Hepatocyte (in vitro differentiated cells): Measurements from ENCODE around the gene TEC. TPM values are rescaled to one million over a fixed set of nuclear protein-coding genes. Genes with fewer than 3 reads are reported as not detected.

Source experiments
- DNase-seq: peaks from one replicate; pipeline ENCODE4 v3.0.0-alpha.2; 2016; ENCODE audit warnings: low spot score
- H2AFZ ChIP-seq: fragments of 200-600 bp; sonication (generic); 2 replicates; pipeline ENCODE4 v1.6.0; 2016; ENCODE audit warnings: antibody characterized with exemption, mild to moderate bottlenecking
- H3K27ac ChIP-seq: fragments of 200-600 bp; sonication (generic); 2 replicates; pipeline ENCODE4 v1.5.1; 2016; ENCODE audit warnings: mild to moderate bottlenecking
- H3K27me3 ChIP-seq: fragments of 200-600 bp; sonication (generic); 2 replicates; pipeline ENCODE4 v1.6.1; 2016
- H3K36me3 ChIP-seq: fragments of 200-600 bp; sonication (generic); replicated peaks from 2 replicates; pipeline ENCODE4 v1.5.1; 2016; ENCODE audit warnings: low read depth; ENCODE audit not compliant: insufficient read depth
- H3K4me1 ChIP-seq: fragments of 200-600 bp; sonication (generic); 2 replicates; pipeline ENCODE4 v1.5.1; 2016; ENCODE audit warnings: mild to moderate bottlenecking, moderate library complexity; ENCODE audit not compliant: insufficient read depth
- H3K4me2 ChIP-seq: fragments of 200-600 bp; sonication (generic); 2 replicates; pipeline ENCODE4 v1.6.0; 2016
- H3K4me3 ChIP-seq: fragments of 200-600 bp; sonication (generic); 2 replicates; pipeline ENCODE4 v1.5.1; 2016; ENCODE audit warnings: mild to moderate bottlenecking
- H3K79me2 ChIP-seq: fragments of 200-600 bp; sonication (generic); 2 replicates; pipeline ENCODE4 v1.6.0; 2017; ENCODE audit warnings: mild to moderate bottlenecking
- H3K9me2 ChIP-seq: fragments of 200-600 bp; sonication (generic); replicated peaks from 2 replicates; pipeline ENCODE4 v1.6.0; 2017; ENCODE audit warnings: mild to moderate bottlenecking; ENCODE audit not compliant: insufficient read depth
- H3K9me3 ChIP-seq: fragments of 200-600 bp; sonication (generic); 2 replicates; pipeline ENCODE4 v1.5.1; 2016; ENCODE audit warnings: low read depth, mild to moderate bottlenecking
- H4K20me1 ChIP-seq: fragments of 200-600 bp; sonication (generic); 2 replicates; pipeline ENCODE4 v1.6.0; 2016; ENCODE audit warnings: mild to moderate bottlenecking; ENCODE audit not compliant: insufficient read depth, poor library complexity, severe bottlenecking
- EZH2 ChIP-seq: fragments of 200-600 bp; sonication (generic); IDR thresholded peaks from 2 replicates; pipeline ENCODE4 v1.6.1; 2016; ENCODE audit warnings: antibody characterized with exemption, mild to moderate bottlenecking, borderline replicate concordance
- EZH2phosphoT487 ChIP-seq: fragments of 200-600 bp; sonication (generic); IDR thresholded peaks from one replicate; pipeline ENCODE4 v1.6.1; 2018; ENCODE audit warnings: antibody characterized with exemption, mild to moderate bottlenecking, low read depth, moderate library complexity; ENCODE audit not compliant: unreplicated experiment, severe bottlenecking
- WGBS: methylation state at CpG from one replicate; pipeline ENCODE4 v1.1.6; 2016; ENCODE audit warnings: low lambda C conversion rate; ENCODE audit errors: missing lambda C conversion rate; 5-methylcytosine and 5-hydroxymethylcytosine counted together
- polyA plus RNA-seq: library from polyadenylated mRNA; unstranded; fragments of >200 nt; fragmentation: Nextera tagmentation; extraction: Ambion mirVana; gene quantifications from 2 replicates; pipeline ENCODE4 v1.2.1, GENCODE V29; 2016
- total RNA-seq: library from RNA; depleted of rRNA; stranded (reverse); fragments of >200 nt; gene quantifications from 2 replicates; pipeline ENCODE4 v1.2.3, GENCODE V29; 2014
- TF ChIP-seq, protein P1 (sequence below): fragments of 200-600 bp; sonication (generic); IDR thresholded peaks from 2 replicates; pipeline ENCODE4 v1.5.1; 2016; ENCODE audit warnings: antibody characterized with exemption, mild to moderate bottlenecking; ENCODE audit not compliant: poor library complexity

TEC gene
- total and polyA plus RNA-seq, 2 experiments from 2014 or later, result 1.3 to 2.1 TPM

DNA sequence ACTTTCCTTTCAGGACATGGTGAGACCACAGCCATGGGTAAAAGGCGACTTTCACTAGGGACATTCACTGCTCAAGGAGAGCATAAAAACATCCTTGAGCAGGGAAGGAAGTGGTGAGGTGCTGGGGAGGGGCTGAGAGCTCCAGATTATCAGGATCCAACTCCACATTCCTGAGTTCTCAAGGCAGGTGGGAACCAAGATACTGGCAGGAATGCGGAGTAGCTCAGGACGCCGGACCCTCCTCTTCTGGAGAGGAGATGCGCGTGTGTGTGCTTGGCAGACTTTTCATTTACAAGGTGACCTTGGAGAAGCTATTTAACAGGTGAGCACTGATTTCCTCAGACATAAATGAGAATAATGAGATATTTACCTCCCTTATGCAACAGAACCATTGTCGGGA, 94.3 kb downstream of the TEC start:
- Histone ChIP-seq H3K4me2 (no peak overlapping the region), H2AFZ (no peak overlapping the region), H4K20me1 (no peaks in the 10 kb centered on the region), H3K79me2 (no peaks in the 10 kb centered on the region), H3K4me1 (no peaks in the 10 kb centered on the region), H3K9me3 (no peaks in the 10 kb centered on the region), H3K4me3 (no peak overlapping the region), H3K27me3 (no peaks in the 10 kb centered on the region), H3K27ac (no peak overlapping the region), H3K36me3 (no peaks in the 10 kb centered on the region), H3K9me2 (no peaks in the 10 kb centered on the region)
- no peak for DNase-seq
- 79% methylated on average over 7 of the region's 7 CpGs for WGBS
- TF ChIP-seq, protein P1, sequence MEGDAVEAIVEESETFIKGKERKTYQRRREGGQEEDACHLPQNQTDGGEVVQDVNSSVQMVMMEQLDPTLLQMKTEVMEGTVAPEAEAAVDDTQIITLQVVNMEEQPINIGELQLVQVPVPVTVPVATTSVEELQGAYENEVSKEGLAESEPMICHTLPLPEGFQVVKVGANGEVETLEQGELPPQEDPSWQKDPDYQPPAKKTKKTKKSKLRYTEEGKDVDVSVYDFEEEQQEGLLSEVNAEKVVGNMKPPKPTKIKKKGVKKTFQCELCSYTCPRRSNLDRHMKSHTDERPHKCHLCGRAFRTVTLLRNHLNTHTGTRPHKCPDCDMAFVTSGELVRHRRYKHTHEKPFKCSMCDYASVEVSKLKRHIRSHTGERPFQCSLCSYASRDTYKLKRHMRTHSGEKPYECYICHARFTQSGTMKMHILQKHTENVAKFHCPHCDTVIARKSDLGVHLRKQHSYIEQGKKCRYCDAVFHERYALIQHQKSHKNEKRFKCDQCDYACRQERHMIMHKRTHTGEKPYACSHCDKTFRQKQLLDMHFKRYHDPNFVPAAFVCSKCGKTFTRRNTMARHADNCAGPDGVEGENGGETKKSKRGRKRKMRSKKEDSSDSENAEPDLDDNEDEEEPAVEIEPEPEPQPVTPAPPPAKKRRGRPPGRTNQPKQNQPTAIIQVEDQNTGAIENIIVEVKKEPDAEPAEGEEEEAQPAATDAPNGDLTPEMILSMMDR, result no peak
- TF ChIP-seq EZH2phosphoT487 (no peak), EZH2 (no peak)

DNA sequence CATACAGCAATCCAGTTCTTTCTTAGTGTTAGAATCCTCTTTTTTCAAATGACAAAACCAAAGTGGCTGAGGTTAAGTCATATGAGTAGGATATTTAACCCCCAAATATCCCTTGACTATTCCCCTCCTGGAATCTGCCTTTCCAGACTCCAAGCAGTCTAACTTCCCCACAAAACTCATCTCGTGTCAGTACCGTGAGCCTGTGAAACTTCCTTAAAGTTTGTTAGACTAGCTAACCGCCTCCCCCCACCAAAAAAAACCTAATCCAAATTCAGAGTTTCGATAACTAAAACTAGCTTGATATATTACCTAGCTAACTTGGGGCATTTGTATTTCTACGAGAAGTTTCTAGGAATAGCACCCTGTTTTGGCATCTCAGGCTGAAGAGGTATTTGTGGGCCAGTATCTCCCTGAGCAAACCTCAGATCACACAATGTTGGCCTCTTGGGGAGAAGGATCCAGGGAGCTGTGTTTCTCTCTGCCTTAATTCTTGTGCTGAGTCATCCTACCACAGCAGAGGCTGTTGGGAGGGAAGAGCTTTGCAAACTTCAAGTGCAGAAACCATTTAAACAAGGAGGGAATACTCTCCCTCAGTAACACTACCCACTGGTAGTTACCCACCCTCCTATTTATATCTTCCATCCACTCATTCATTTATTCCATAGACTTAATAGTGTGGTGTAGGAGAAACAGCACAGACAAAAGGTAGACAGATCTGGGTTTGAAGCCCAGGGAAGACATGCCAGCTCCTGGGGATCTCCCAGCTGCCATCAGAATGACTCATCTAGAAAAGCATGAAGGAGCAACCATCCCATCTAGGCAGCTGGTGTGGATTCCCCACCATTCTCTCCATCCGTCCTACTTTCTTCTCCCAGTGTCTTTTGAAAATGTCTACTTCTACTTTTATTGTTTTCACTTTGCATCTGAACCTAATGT, 96.3 kb downstream of the TEC start:
- H3K4me3 ChIP-seq, result no peak overlapping the region
- H2AFZ ChIP-seq, result no peak overlapping the region
- H3K4me2 ChIP-seq, result no peak overlapping the region
- no peaks in the 10 kb centered on the region for H3K79me2 ChIP-seq
- TF ChIP-seq EZH2, result no peak
- TF ChIP-seq, protein P1, result no peak
- no peak for TF ChIP-seq EZH2phosphoT487
- H3K9me3 ChIP-seq, result no peaks in the 10 kb centered on the region
- H3K27me3 ChIP-seq, result no peaks in the 10 kb centered on the region
- no peaks in the 10 kb centered on the region for H3K9me2 ChIP-seq
- H3K36me3 ChIP-seq, result no peaks in the 10 kb centered on the region
- H3K27ac ChIP-seq, result peak overlapping the region; percentile 58
- WGBS, result 84% methylated on average over 6 of the region's 6 CpGs
- peak; percentile 35 for DNase-seq
- no peaks in the 10 kb centered on the region for H4K20me1 ChIP-seq
- H3K4me1 ChIP-seq, result no peaks in the 10 kb centered on the region

DNA sequence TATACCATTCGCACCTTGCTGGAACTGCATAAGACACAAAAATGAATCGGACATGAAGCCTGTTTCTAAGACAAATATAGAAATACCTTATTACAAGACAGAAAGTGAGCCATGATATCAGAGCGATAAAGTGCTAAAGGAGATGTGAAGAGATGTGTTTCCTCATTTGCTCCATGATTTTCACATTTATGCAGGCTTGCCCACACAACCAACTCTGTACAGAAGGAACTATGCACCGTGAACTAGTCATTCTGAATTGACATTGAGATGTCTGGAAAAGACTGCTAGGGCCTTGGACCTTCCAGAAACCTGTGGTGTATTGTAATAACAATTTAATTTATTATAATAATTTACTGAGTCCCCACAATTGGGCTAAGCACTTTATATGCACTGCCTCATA, 97.0 kb downstream of the TEC start:
- no peak for TF ChIP-seq EZH2phosphoT487
- TF ChIP-seq, protein P1, result no peak
- TF ChIP-seq EZH2, result no peak
- peak overlapping the region; percentile 58 for H3K27ac ChIP-seq
- no peak overlapping the region for H3K4me2 ChIP-seq
- DNase-seq, result no peak
- no peak overlapping the region for H3K4me3 ChIP-seq
- H2AFZ ChIP-seq, result no peak overlapping the region
- H3K27me3 ChIP-seq, result no peaks in the 10 kb centered on the region
- no peaks in the 10 kb centered on the region for H3K79me2 ChIP-seq
- WGBS, result 98% methylated on average over 4 of the region's 4 CpGs
- no peaks in the 10 kb centered on the region for H3K9me3 ChIP-seq
- H4K20me1 ChIP-seq, result no peaks in the 10 kb centered on the region
- no peaks in the 10 kb centered on the region for H3K4me1 ChIP-seq
- H3K36me3 ChIP-seq, result no peaks in the 10 kb centered on the region
- no peaks in the 10 kb centered on the region for H3K9me2 ChIP-seq
